ENCODE results near the gene RNU6-8. TPM values are rescaled to one million over a fixed set of nuclear protein-coding genes. Genes with fewer than 3 reads are reported as not detected.

The RNU6-8 gene
- total RNA-seq (2022; extraction: Qiagen RNA extraction; ENCODE audit: low read depth), result not detected in 5 replicates

GRCh38 chr14:32202998-32203882 is at the start of gene RNU6-8:
RNU6-8 (minus strand) TSS chr14:32203269.

DNA sequence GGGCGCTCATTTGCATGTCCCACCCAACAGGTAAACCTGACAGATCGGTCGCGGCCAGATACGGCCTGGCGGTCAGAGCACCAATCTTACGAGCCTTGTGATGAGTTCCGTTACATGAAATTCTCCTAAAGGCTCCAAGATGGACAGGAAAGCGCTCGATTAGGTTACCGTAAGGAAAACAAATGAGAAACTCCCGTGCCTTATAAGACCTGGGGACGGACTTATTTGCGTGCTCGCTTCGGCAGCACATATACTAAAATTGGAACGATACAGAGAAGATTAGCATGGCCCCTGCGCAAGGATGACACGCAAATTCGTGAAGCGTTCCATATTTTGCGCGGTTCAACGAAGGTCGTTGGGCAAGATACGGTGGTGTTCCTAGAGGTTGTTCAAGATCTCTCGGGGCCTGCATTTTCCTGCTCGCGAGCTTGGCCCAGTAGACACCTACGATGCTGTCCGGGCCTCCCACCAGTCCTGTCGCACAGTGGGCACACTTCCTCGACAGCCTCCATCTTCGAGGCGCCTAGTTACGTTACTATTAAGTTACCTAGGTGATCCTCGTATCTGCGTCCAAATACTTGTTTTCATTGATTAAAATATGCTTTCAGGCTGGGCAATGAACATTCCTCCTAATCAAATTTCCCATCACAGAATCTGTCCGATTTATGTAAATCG is 1.1 kb downstream of the RNU6-8 start, which contains the start of gene RNU6-7:
Gene RNU6-7 (plus strand): TSS at position 230 of the 675 bp plus-strand sequence.

Other genes with a start within 250 kb of the RNU6-8 start
- gene ARHGAP5, start 126.0 kb downstream of the RNU6-8 start, total RNA-seq (2022; extraction: Qiagen RNA extraction; ENCODE audit: low read depth), result 30.4 to 69.7 TPM (median 60.6 TPM) in 5 replicates
- gene RNU6-7, start 1.2 kb downstream of the RNU6-8 start, total RNA-seq (2022; extraction: Qiagen RNA extraction; ENCODE audit: low read depth), result not detected in 5 replicates
- gene AKAP6, start 126.0 kb upstream of the RNU6-8 start, total RNA-seq (2022; extraction: Qiagen RNA extraction; ENCODE audit: low read depth), result 0.15 to 0.96 TPM (median 0.70 TPM) in 5 replicates

All from A549 treated with RU486 at 1 μM for 4 hours (cell line).